Measurements from ENCODE around the gene TTC28.

The TTC28 gene

GRCh38 chr22:28412109-28412508 lies 267.5 kb downstream of the TTC28 start:
- in situ Hi-C loops (cut with MboI; ENCODE audit: low sequenced_read_pairs), result no loop called here

DNA sequence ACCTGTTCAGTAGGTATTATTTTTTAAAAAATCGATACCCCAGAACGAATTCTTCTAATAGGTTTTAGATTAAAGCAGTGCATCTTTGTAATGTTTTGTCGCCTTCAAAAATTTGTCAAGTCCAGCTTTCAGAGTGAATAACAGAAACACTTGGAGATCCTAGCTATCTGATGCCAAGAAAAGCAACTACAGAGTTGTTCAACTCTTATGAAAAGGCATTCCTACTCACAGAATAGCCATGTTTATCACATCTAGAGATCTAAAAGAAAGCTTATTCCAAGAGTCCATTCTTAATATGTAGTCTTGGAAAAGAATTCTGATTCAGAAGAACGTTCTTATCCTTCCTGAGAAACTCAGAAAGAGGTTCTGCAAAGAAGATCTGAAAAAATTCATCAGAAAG lies 268.5 kb downstream of the TTC28 start:
- in situ Hi-C loops (cut with MboI; ENCODE audit: low sequenced_read_pairs), result no loop called here

- in situ Hi-C loops (cut with MboI; ENCODE audit: low sequenced_read_pairs), result no loop called here
Observed at GRCh38 chr22:28410050-28410816, 269.4 kb downstream of the TTC28 start.

GRCh38 chr22:28408709-28409108 lies 270.9 kb downstream of the TTC28 start:
- in situ Hi-C loops (cut with MboI; ENCODE audit: low sequenced_read_pairs), result no loop called here

DNA sequence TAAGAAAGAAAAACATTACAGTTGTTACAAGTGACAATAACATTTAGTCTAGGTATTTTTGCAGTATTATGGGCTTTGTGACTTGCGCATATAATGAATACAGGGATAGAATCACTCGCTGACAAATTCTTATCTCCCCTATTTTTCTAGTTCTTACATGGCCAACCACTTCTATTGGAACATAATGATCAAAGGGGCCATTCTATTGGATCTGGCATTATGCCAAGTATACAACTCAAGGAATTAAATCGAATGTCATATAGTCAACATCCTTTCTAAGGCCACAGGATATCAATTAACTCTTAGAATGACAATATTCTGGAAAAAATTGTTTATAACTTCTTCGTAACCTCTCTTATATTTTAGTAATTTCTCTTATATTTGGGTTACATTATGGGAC lies 272.0 kb downstream of the TTC28 start:
- in situ Hi-C loops (cut with MboI; ENCODE audit: low sequenced_read_pairs), result no loop called here

GRCh38 chr22:28406246-28406645 lies 273.4 kb downstream of the TTC28 start:
- in situ Hi-C loops (cut with MboI; ENCODE audit: low sequenced_read_pairs), result no loop called here

DNA sequence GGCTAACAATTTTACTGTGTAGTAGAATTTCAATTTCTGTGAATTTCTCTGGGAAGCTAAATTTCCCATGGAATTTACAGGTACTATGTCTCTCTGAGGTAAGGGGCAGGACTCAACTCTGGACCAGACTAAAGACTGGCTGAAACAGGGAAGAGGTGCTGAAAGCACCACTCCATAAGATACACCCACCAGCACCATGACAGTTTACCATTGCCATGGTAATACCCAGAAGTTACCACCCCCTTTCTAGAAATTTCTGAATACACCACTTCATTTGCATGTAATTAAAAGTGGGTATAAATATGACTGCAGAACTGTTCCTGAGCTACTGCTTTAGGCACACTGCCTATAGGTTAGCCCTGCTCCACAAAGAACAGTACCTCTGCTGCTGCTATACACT lies 274.1 kb downstream of the TTC28 start:
- in situ Hi-C loops (cut with MboI; ENCODE audit: low sequenced_read_pairs), result no loop called here

GRCh38 chr22:28402539-28402938 lies 277.1 kb downstream of the TTC28 start:
- in situ Hi-C loops (cut with MboI; ENCODE audit: low sequenced_read_pairs), result no loop called here

DNA sequence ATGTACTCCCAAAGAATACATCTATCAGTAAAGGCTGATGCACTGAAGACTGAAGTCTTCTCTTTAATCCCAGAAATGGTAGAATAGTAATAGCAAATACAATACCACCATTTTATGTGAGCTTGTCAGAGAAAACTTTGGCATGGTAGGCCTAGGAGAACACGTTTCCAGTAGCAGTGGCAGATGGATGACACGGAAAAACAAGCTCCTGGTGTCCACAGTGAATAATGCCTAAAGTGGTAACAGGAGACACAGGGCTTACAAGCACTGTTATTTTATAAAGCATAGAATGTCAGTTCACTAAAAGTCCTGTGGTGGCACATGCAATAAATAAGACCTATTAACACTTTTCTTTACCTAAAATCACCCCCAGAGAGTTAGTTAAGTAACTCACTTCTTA lies 277.6 kb downstream of the TTC28 start:
- in situ Hi-C loops (cut with MboI; ENCODE audit: low sequenced_read_pairs), result no loop called here

DNA sequence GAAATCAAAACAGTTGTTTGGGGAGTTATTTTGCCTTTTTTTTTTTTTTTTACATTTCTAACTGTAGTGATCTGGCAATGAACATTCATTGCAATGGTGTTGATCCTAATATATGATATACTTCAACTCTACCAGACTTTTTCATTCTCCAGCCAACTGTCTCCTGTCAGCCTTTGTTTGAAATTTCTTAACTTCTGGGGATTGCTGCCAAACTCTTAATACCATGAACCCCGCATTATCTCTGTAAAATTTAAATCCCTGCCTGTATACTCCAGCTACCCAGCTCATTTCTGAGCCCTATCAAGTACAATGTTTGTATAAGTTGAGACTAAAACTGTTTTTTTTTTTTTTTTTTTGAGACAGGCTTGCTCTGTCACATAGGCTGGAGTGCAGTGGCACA lies 280.7 kb downstream of the TTC28 start:
- in situ Hi-C loops (cut with MboI; ENCODE audit: low sequenced_read_pairs), result no loop called here

- in situ Hi-C loops (cut with MboI; ENCODE audit: low sequenced_read_pairs), result no loop called here
Observed at GRCh38 chr22:28398355-28398754, 281.3 kb downstream of the TTC28 start.

DNA sequence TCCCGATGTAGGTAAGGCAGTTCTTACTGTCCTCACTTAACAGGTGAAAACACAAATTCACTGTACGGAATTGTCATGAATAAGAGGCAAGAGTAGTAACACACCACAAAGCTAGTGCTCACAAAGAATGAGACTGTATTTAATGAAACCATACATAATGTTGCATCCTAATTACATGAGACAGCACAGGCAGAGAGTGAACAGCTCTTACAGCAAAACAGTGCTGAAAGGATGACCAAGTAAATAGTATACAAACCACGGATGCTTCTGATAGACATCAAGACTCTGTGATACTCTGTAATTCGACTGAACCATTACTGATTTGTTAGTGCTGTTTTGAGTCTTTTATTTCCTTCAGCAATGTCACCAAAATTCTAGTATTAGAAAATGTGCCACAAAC lies 282.3 kb downstream of the TTC28 start:
- in situ Hi-C loops (cut with MboI; ENCODE audit: low sequenced_read_pairs), result no loop called here

GRCh38 chr22:28395920-28396753 lies 283.5 kb downstream of the TTC28 start:
- in situ Hi-C loops (cut with MboI; ENCODE audit: low sequenced_read_pairs), result no loop called here

GRCh38 chr22:28395520-28395919 lies 284.1 kb downstream of the TTC28 start:
- in situ Hi-C loops (cut with MboI; ENCODE audit: low sequenced_read_pairs), result no loop called here

DNA sequence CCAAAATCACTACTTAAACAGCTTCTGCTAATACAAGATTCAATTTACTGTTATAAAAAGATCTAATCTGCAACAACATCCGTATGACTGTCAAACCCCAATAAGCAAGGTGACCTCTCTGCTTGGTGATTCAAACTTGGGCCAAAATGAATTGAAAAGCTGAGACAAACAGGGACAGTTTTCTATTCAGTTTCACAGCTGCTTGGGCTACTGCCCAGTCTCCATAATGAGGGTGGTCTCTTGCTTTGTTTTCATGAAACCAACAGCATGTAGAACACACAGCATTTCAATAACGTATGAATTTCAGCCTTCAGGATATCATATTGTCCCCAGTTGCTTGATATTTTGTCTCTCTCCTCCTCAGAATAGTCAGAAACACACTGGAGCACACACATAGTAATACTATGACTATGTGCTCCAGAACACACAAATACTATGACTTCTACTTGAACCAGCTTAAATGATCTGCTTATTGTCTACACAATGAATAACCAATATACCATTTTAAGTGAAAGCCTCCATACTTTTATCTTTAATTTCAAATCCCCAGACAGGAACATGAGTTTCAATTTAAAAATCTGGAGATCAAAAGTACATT lies 285.0 kb downstream of the TTC28 start:
- in situ Hi-C loops (cut with MboI; ENCODE audit: low sequenced_read_pairs), result no loop called here

DNA sequence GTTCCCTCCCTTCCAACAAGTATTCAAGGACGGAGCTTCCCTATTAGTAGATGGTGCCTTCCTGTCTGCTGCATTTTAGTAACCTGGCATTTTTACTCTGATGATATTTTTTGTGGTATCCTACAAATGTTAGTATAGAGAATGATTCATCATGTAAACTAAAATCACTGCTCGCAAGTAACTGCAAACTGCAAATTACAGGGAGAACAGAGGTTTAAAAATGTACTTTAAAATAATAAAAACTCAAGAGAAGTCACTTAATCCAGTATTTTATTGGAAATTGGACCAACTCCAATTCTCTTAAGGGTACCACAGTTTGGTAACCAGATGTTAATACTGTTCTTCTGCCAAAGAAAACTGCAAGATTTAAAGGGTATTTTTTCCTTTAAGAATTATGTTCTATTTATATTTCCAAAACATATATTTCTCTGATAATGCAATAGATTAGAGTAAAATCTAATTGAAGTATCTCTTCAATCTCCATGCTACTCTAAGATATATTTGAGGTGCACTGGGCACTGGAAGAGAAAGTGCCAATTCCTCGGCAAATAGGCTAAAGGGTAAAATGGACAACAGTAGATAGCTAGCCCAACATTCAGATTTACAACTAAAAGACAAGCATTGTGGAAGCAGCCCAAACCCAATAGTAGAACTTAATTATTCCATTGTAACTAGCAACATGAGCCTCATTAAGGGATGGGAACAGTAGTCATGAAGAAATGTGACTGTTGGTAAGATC lies 298.0 kb downstream of the TTC28 start:
- in situ Hi-C loops (cut with MboI; ENCODE audit: low sequenced_read_pairs), result no loop called here

DNA sequence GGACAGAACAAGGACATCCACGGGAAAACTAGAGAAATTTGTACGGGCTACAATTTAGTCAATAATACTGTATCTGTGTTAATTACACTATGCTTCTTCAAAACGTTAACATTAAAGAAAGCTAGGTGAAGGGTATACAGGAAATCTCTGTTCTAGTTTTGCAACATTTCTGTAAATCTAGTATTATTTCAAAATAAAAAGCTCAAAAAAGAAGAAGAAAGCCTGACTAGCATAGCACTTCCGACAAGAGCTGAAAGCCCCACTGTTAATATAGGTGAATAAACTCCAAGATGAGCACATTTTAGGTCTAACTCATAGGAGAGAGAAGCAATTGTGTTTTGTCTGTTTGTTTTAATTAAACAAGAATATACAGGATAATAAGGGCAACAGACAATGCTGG lies 299.7 kb downstream of the TTC28 start:
- in situ Hi-C loops (cut with MboI; ENCODE audit: low sequenced_read_pairs), result no loop called here

GRCh38 chr22:28379075-28379779 lies 300.4 kb downstream of the TTC28 start:
- in situ Hi-C loops (cut with MboI; ENCODE audit: low sequenced_read_pairs), result no loop called here

- in situ Hi-C loops (cut with MboI; ENCODE audit: low sequenced_read_pairs), result no loop called here
Observed at GRCh38 chr22:28375761-28376534, 303.7 kb downstream of the TTC28 start.

- in situ Hi-C loops (cut with MboI; ENCODE audit: low sequenced_read_pairs), result no loop called here
Observed at GRCh38 chr22:28373831-28374230, 305.8 kb downstream of the TTC28 start.

All from HL-60/S4 treated with retinoic acid at 250 ng/mL for 4 days and 3 days (cell line).